CD14-positive monocyte (primary cell): Measurements from ENCODE around the gene INPP4B. TPM values are rescaled to one million over a fixed set of nuclear protein-coding genes. Genes with fewer than 3 reads are reported as not detected.

Source experiments
- DNase-seq, 3 donors: peaks; one replicate each; pipeline ENCODE4 v3.0.0-alpha.2; 2011 to 2022
- H2AFZ ChIP-seq: 2 replicates; pipeline ENCODE4 v1.6.0; 2012; ENCODE audit warnings: mild to moderate bottlenecking, low read depth, low read length, inconsistent platforms; ENCODE audit not compliant: insufficient read depth, poor library complexity, severe bottlenecking
- H3K27ac ChIP-seq, 2 donors: 1 replicate in 1 of 2; 2 replicates in 1 of 2; pipeline ENCODE4 v1.5.1; 2012 to 2013; ENCODE audit warnings: low read length in 2 of 2, control low read depth in 1 of 2, inconsistent platforms in 1 of 2, low read depth in 1 of 2, mild to moderate bottlenecking in 1 of 2
- H3K27me3 ChIP-seq, 2 donors: one replicate each; pipeline versions ENCODE4 v1.6.0 to v1.6.1; 2011 to 2013; ENCODE audit warnings: low read length in 2 of 2; ENCODE audit not compliant: control insufficient read depth in 2 of 2, insufficient read depth in 2 of 2
- H3K36me3 ChIP-seq, 2 donors: replicated peaks in 1 of 2; 1 replicate in 1 of 2; 2 replicates in 1 of 2; pipeline versions ENCODE4 v1.5.1 to v1.6.1; 2012 to 2013; ENCODE audit warnings: low read length in 2 of 2, control low read depth in 1 of 2, inconsistent platforms in 1 of 2, mild to moderate bottlenecking in 1 of 2; ENCODE audit not compliant: insufficient read depth in 2 of 2, control insufficient read depth in 1 of 2
- H3K4me1 ChIP-seq, 2 donors: 1 replicate in 1 of 2; 2 replicates in 1 of 2; pipeline versions ENCODE4 v1.5.1 to v1.6.1; 2012 to 2013; ENCODE audit warnings: low read length in 2 of 2, control low read depth in 1 of 2, inconsistent platforms in 1 of 2, mild to moderate bottlenecking in 1 of 2, moderate library complexity in 1 of 2; ENCODE audit not compliant: insufficient read depth in 2 of 2, control insufficient read depth in 1 of 2
- H3K4me2 ChIP-seq: replicated peaks from 2 replicates; pipeline ENCODE3; 2012; ENCODE audit warnings: low read length, moderate library complexity, mild to moderate bottlenecking; ENCODE audit not compliant: poor library complexity, severe bottlenecking; ENCODE audit errors: extremely low read depth
- H3K4me3 ChIP-seq, 3 experiments: fragments of 200-600 bp in 1 of 3; sonication (generic) in 1 of 3; replicated peaks in 1 of 3; 1 replicate in 2 of 3; 2 replicates in 1 of 3; pipeline ENCODE4 v1.5.1; 2011 to 2013; ENCODE audit warnings: low read length in 3 of 3, mild to moderate bottlenecking in 3 of 3, control low read depth in 2 of 3, low read depth in 2 of 3, inconsistent platforms in 1 of 3, moderate library complexity in 1 of 3
- H3K79me2 ChIP-seq: 2 replicates; pipeline ENCODE4 v1.6.0; 2012; ENCODE audit warnings: mild to moderate bottlenecking, control low read depth, inconsistent platforms, low read length, moderate library complexity; ENCODE audit not compliant: insufficient read depth
- H3K9ac ChIP-seq: 2 replicates; pipeline ENCODE4 v1.6.0; 2017; ENCODE audit warnings: low read length, mild to moderate bottlenecking; ENCODE audit not compliant: insufficient read depth, poor library complexity, severe bottlenecking
- H3K9me3 ChIP-seq, 2 donors: replicated peaks in 1 of 2; 1 replicate in 1 of 2; 2 replicates in 1 of 2; pipeline versions ENCODE4 v1.5.1 to v1.6.1; 2012 to 2013; ENCODE audit warnings: low read length in 2 of 2, control low read depth in 1 of 2; ENCODE audit not compliant: control insufficient read depth in 1 of 2, insufficient read depth in 1 of 2
- H4K20me1 ChIP-seq: 2 replicates; pipeline ENCODE4 v1.6.0; 2012; ENCODE audit warnings: mild to moderate bottlenecking, low read length, control low read depth, moderate library complexity; ENCODE audit not compliant: insufficient read depth
- H3K27ac Mint-ChIP-seq, 7 donors: one replicate each; pipeline ENCODE4 v1.8.0; 2020; ENCODE audit warnings: mild to moderate bottlenecking in 7 of 7, mixed read lengths in 7 of 7, moderate library complexity in 6 of 7, inconsistent platforms in 2 of 7
- H3K27me3 Mint-ChIP-seq, 3 donors: one replicate each; pipeline ENCODE4 v1.8.0; 2021 to 2022; ENCODE audit warnings: low read depth in 3 of 3, mild to moderate bottlenecking in 3 of 3, mixed read lengths in 3 of 3, moderate library complexity in 3 of 3, inconsistent platforms in 1 of 3
- H3K36me3 Mint-ChIP-seq, 2 donors: one replicate each; pipeline ENCODE4 v1.8.0; 2020; ENCODE audit warnings: mixed read lengths in 2 of 2, inconsistent platforms in 1 of 2, mild to moderate bottlenecking in 1 of 2
- H3K4me1 Mint-ChIP-seq: one replicate; pipeline ENCODE4 v1.8.0; 2020; ENCODE audit warnings: mild to moderate bottlenecking, mixed read lengths
- H3K4me3 Mint-ChIP-seq, 2 donors: one replicate each; pipeline ENCODE4 v1.8.0; 2020; ENCODE audit warnings: mild to moderate bottlenecking in 2 of 2, mixed read lengths in 2 of 2, moderate library complexity in 1 of 2
- H3K9me3 Mint-ChIP-seq, 7 donors: one replicate each; pipeline ENCODE4 v1.8.0; 2020 to 2022; ENCODE audit warnings: mixed read lengths in 7 of 7, mild to moderate bottlenecking in 6 of 7, moderate library complexity in 6 of 7, inconsistent platforms in 2 of 7
- WGBS: methylation state at CpG from one replicate; pipeline ENCODE4 v1.1.5; 2013; ENCODE audit warnings: missing lambda C conversion rate; ENCODE audit not compliant: insufficient coverage; 5-methylcytosine and 5-hydroxymethylcytosine counted together
- intact Hi-C, 2 donors: fragments of 100-400 bp; cut with micrococcal nuclease; formaldehyde crosslinking; loops; one replicate each; pipeline versions ENCODE4 v1.15.0 to v1.15.1; 2023
- polyA plus RNA-seq, 3 donors: library from polyadenylated mRNA; depleted of rRNA in 1 of 3; unstranded in 2 of 3; stranded (reverse) in 1 of 3; fragments of 300-500 nt in 2 of 3; fragments of >200 nt in 1 of 3; fragmentation: Illumina TruSeq in 2 of 3; gene quantifications; 1 replicate in 2 of 3; 2 replicates in 1 of 3; pipeline ENCODE4 v1.2.3, GENCODE V29; 2012 to 2021
- TF ChIP-seq, protein P1 (sequence below): fragments of 200-600 bp; IDR thresholded peaks from one replicate; pipeline ENCODE4 v1.8.0; 2022; ENCODE audit warnings: antibody characterized with exemption, mild to moderate bottlenecking

Gene INPP4B
- polyA plus RNA-seq, 3 donors = 0.13 to 0.38 (median 0.22) TPM

- Histone ChIP-seq H3K4me1 (no peaks in the 10 kb centered on the region), H3K4me3 (no peak overlapping the region), H4K20me1 (no peaks in the 10 kb centered on the region), H3K4me2 (no peak overlapping the region), H3K36me3 (no peaks in the 10 kb centered on the region), H3K27ac (no peak overlapping the region), H3K27me3 (no peaks in the 10 kb centered on the region), H3K9me3 (no peaks in the 10 kb centered on the region), H3K79me2 (no peaks in the 10 kb centered on the region), H3K9ac (no peak overlapping the region), H2AFZ (no peak overlapping the region)
- TF ChIP-seq, protein P1, sequence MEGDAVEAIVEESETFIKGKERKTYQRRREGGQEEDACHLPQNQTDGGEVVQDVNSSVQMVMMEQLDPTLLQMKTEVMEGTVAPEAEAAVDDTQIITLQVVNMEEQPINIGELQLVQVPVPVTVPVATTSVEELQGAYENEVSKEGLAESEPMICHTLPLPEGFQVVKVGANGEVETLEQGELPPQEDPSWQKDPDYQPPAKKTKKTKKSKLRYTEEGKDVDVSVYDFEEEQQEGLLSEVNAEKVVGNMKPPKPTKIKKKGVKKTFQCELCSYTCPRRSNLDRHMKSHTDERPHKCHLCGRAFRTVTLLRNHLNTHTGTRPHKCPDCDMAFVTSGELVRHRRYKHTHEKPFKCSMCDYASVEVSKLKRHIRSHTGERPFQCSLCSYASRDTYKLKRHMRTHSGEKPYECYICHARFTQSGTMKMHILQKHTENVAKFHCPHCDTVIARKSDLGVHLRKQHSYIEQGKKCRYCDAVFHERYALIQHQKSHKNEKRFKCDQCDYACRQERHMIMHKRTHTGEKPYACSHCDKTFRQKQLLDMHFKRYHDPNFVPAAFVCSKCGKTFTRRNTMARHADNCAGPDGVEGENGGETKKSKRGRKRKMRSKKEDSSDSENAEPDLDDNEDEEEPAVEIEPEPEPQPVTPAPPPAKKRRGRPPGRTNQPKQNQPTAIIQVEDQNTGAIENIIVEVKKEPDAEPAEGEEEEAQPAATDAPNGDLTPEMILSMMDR = no peak
- peaks cover 0 to 6% (median 0%) of the 10 kb centered on the region in 7 donors for H3K9me3 Mint-ChIP-seq
- no peaks in the 10 kb centered on the region for H3K4me1 Mint-ChIP-seq
- 94% methylated on average over 3 of the region's 4 CpGs for WGBS
- H3K36me3 Mint-ChIP-seq = no peaks in the 10 kb centered on the region
- H3K27me3 Mint-ChIP-seq = no peaks in the 10 kb centered on the region
- no peak for DNase-seq
- H3K27ac Mint-ChIP-seq = no peak overlapping the region
- intact Hi-C loops = no loop called here
- H3K4me3 Mint-ChIP-seq = no peak overlapping the region
Observed at GRCh38 chr4:142030010-142030409, 816.1 kb downstream of the INPP4B start.

DNA sequence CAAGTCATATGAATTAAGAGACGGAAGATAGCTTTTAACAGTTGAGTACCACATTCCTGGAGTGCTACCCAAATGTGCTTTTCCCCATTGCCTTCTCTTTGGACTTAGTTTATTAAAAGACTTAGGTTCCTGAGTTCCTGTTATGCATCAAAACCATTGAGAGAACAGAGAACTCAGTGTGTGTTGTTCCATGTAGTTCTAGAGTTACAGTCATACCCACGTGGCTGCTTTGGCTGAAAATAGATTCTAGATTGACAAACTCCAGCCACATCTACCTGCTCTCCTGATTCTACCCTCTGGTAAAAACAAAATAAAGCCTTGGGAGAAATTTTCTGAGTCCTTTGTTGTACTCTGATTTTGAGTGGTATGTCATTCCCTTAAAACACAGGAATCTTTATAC lies 824.3 kb downstream of the INPP4B start:
- intact Hi-C loops = no loop called here

More for the DNA sequence above, 824.3 kb downstream of the INPP4B start:
- peaks cover 0 to 4% of the 10 kb centered on the region in 2 donors for H3K9me3 ChIP-seq
- Mint-ChIP-seq H3K27me3 (no peaks in the 10 kb centered on the region), H3K36me3 (no peaks in the 10 kb centered on the region), H3K4me1 (no peaks in the 10 kb centered on the region), H3K27ac (no peak overlapping the region), H3K4me3 (no peak overlapping the region), H3K9me3 (peaks cover 0 to 5% (median 2%) of the 10 kb centered on the region in 7 donors)
- WGBS = no CpG with 5 or more reads among the region's 2 CpGs
- H4K20me1 ChIP-seq = no peaks in the 10 kb centered on the region
- H3K79me2 ChIP-seq = no peaks in the 10 kb centered on the region
- no peak overlapping the region for H3K9ac ChIP-seq
- H3K27ac ChIP-seq = no peak overlapping the region
- H3K27me3 ChIP-seq = no peaks in the 10 kb centered on the region
- H3K4me3 ChIP-seq = no peak overlapping the region
- no peaks in the 10 kb centered on the region for H3K4me1 ChIP-seq
- no peak overlapping the region for H2AFZ ChIP-seq
- no peaks in the 10 kb centered on the region for H3K36me3 ChIP-seq
- TF ChIP-seq, protein P1 = no peak
- DNase-seq = no peak
- no peak overlapping the region for H3K4me2 ChIP-seq
